H1 (cell line): ENCODE data around the gene SRPX2. TPM values are rescaled to one million over a fixed set of nuclear protein-coding genes. Genes with fewer than 3 reads are reported as not detected.

Experiments
- CTCF ChIA-PET: fragments of 300-600 bp; sonication (Branson Sonifier 250); formaldehyde crosslinking; loops from one replicate; lab custom pipeline; 2021; ENCODE audit not compliant: partially characterized antibody; lab: Charles Lee
- POLR2A ChIA-PET: fragments of 300-600 bp; sonication (Branson Sonifier 250); formaldehyde crosslinking; loops from one replicate; lab custom pipeline; 2021; ENCODE audit warnings: inconsistent platforms; ENCODE audit not compliant: partially characterized antibody; lab: Charles Lee
- DNase-seq, 2 experiments: peaks; one replicate each; pipeline versions ENCODE4 v3.0.0 to v3.0.0-alpha.2; 2010 to 2022; ENCODE audit warnings: low spot score in 2 of 2, low read depth in 1 of 2, mixed read lengths in 1 of 2
- FAIRE-seq: peaks from 2 replicates; lab custom pipeline; 2011; peaks lifted over from hg19 to GRCh38; lab: Jason Lieb, UNC
- H2AFZ ChIP-seq: 2 replicates; pipeline ENCODE4 v1.8.1; 2012; ENCODE audit warnings: low read length, inconsistent platforms
- H2AK5ac ChIP-seq: 2 replicates; pipeline ENCODE4 v1.6.1; 2013; ENCODE audit warnings: low read depth, low read length
- H2BK120ac ChIP-seq: replicated peaks from 2 replicates; pipeline ENCODE3; 2013; ENCODE audit warnings: low read depth, low read length, inconsistent platforms
- H2BK12ac ChIP-seq: 2 replicates; pipeline ENCODE4 v1.6.1; 2013; ENCODE audit warnings: low read depth, low read length
- H2BK15ac ChIP-seq: 2 replicates; pipeline ENCODE4 v1.6.1; 2013; ENCODE audit warnings: low read length
- H2BK20ac ChIP-seq: 2 replicates; pipeline ENCODE4 v1.6.1; 2013; ENCODE audit warnings: low read length
- H2BK5ac ChIP-seq: 2 replicates; pipeline ENCODE4 v1.6.1; 2013; ENCODE audit warnings: low read depth, low read length
- H3K14ac ChIP-seq: 2 replicates; pipeline ENCODE4 v1.6.1; 2013; ENCODE audit warnings: inconsistent platforms; ENCODE audit not compliant: insufficient read length
- H3K18ac ChIP-seq: 2 replicates; pipeline ENCODE4 v1.6.1; 2013; ENCODE audit warnings: low read length; ENCODE audit errors: extremely low read depth
- H3K23ac ChIP-seq: 2 replicates; pipeline ENCODE4 v1.6.1; 2013; ENCODE audit warnings: inconsistent platforms; ENCODE audit not compliant: insufficient read length
- H3K23me2 ChIP-seq: 2 replicates; pipeline ENCODE4 v1.6.1; 2013; ENCODE audit warnings: low read depth, low read length
- H3K27ac ChIP-seq: 2 replicates; pipeline ENCODE4 v1.6.1; 2011; ENCODE audit warnings: low read depth, low read length, inconsistent platforms
- H3K27me3 ChIP-seq, 4 experiments: replicated peaks in 1 of 4; 1 replicate in 1 of 4; 2 replicates in 3 of 4; pipeline versions ENCODE4 v1.6.1 to v1.8.1; 2011 to 2013; ENCODE audit warnings: low read length in 3 of 4, mild to moderate bottlenecking in 3 of 4, inconsistent platforms in 2 of 4, mixed read lengths in 2 of 4, moderate library complexity in 1 of 4; ENCODE audit not compliant: control insufficient read depth in 3 of 4, insufficient read depth in 3 of 4; ENCODE audit errors: extremely low read depth in 1 of 4
- H3K36me3 ChIP-seq, 4 experiments: 2 replicates each; pipeline versions ENCODE4 v1.6.1 to v1.8.1; 2011 to 2013; ENCODE audit warnings: mild to moderate bottlenecking in 4 of 4, low read length in 3 of 4, moderate library complexity in 2 of 4, control low read depth in 1 of 4, inconsistent platforms in 1 of 4; ENCODE audit not compliant: insufficient read depth in 4 of 4, control insufficient read depth in 2 of 4
- H3K4ac ChIP-seq: replicated peaks from 2 replicates; pipeline ENCODE3; 2013; ENCODE audit warnings: low read length, low read depth, mixed read lengths, inconsistent platforms; ENCODE audit not compliant: insufficient read length
- H3K4me1 ChIP-seq, 4 experiments: replicated peaks in 1 of 4; 1 replicate in 1 of 4; 2 replicates in 3 of 4; pipeline versions ENCODE4 v1.6.1 to v1.8.1; 2011 to 2013; ENCODE audit warnings: low read length in 3 of 4, inconsistent platforms in 2 of 4, mixed read lengths in 1 of 4; ENCODE audit not compliant: insufficient read depth in 4 of 4, control insufficient read depth in 3 of 4
- H3K4me2 ChIP-seq, 2 experiments: 2 replicates each; pipeline versions ENCODE4 v1.6.1 to v1.8.1; 2011 to 2013; ENCODE audit warnings: low read depth in 2 of 2, low read length in 2 of 2, control low read depth in 1 of 2, inconsistent platforms in 1 of 2, mild to moderate bottlenecking in 1 of 2; ENCODE audit not compliant: insufficient read depth in 1 of 2
- H3K4me3 ChIP-seq, 4 experiments: fragments of 200-600, 300-600 bp in 1 of 4; sonication (generic), shearing (Covaris generic), sonication (Bioruptor Twin) in 1 of 4; 2 replicates each; pipeline versions ENCODE4 v1.5.1 to v1.8.1; 2011 to 2016; ENCODE audit warnings: low read length in 4 of 4, low read depth in 3 of 4, control low read depth in 2 of 4, inconsistent platforms in 2 of 4, mild to moderate bottlenecking in 2 of 4, mixed read lengths in 1 of 4, moderate library complexity in 1 of 4; ENCODE audit not compliant: insufficient read depth in 2 of 4; ENCODE audit errors: extremely low read depth in 1 of 4
- H3K56ac ChIP-seq: replicated peaks from 2 replicates; pipeline ENCODE3; 2013; ENCODE audit warnings: low read depth, mild to moderate bottlenecking, mixed read lengths, low read length, inconsistent platforms; ENCODE audit not compliant: insufficient read length
- H3K79me1 ChIP-seq: 2 replicates; pipeline ENCODE4 v1.6.1; 2013; ENCODE audit warnings: low read depth, low read length, control low read depth
- H3K79me2 ChIP-seq, 2 experiments: 2 replicates each; pipeline versions ENCODE4 v1.6.1 to v1.8.1; 2012 to 2013; ENCODE audit warnings: low read length in 2 of 2, mild to moderate bottlenecking in 2 of 2, inconsistent platforms in 1 of 2; ENCODE audit not compliant: insufficient read depth in 2 of 2, control insufficient read depth in 1 of 2
- H3K9ac ChIP-seq, 4 experiments: replicated peaks in 1 of 4; 1 replicate in 1 of 4; 2 replicates in 3 of 4; pipeline versions ENCODE4 v1.6.1 to v1.8.1; 2011 to 2013; ENCODE audit warnings: low read depth in 3 of 4, low read length in 3 of 4, control low read depth in 2 of 4, mild to moderate bottlenecking in 2 of 4, moderate library complexity in 2 of 4, inconsistent platforms in 1 of 4; ENCODE audit errors: extremely low read depth in 1 of 4
- H3K9me3 ChIP-seq, 2 experiments: 2 replicates each; pipeline versions ENCODE4 v1.6.1 to v1.8.1; 2012 to 2013; ENCODE audit warnings: mild to moderate bottlenecking in 2 of 2, moderate library complexity in 2 of 2, control low read depth in 1 of 2, inconsistent platforms in 1 of 2, low read depth in 1 of 2, low read length in 1 of 2, mixed read lengths in 1 of 2; ENCODE audit not compliant: insufficient read depth in 2 of 2
- H4K20me1 ChIP-seq, 2 experiments: replicated peaks in 1 of 2; 2 replicates each; pipeline versions ENCODE3 to v1.8.1; 2011 to 2013; ENCODE audit warnings: inconsistent platforms in 2 of 2, low read length in 2 of 2, mild to moderate bottlenecking in 1 of 2; ENCODE audit not compliant: insufficient read depth in 2 of 2, control insufficient read depth in 1 of 2
- H4K5ac ChIP-seq: 2 replicates; pipeline ENCODE4 v1.6.1; 2013; ENCODE audit warnings: low read length, low read depth, mixed read lengths, inconsistent platforms; ENCODE audit not compliant: insufficient read length
- H4K8ac ChIP-seq: 2 replicates; pipeline ENCODE4 v1.8.0; 2013; ENCODE audit warnings: mild to moderate bottlenecking, moderate library complexity, low read length, inconsistent platforms; ENCODE audit not compliant: insufficient read depth; ENCODE audit errors: extremely low read depth
- H4K91ac ChIP-seq: replicated peaks from 2 replicates; pipeline ENCODE3; 2013; ENCODE audit warnings: low read length, mixed read lengths, inconsistent platforms; ENCODE audit not compliant: insufficient read length
- GTF2F1 ChIP-seq: IDR thresholded peaks from 2 replicates; pipeline ENCODE4 v1.6.1; 2012; ENCODE audit warnings: low read depth, low read length, improper control_type of control experiment, borderline replicate concordance
- MAFK ChIP-seq: IDR thresholded peaks from 2 replicates; pipeline ENCODE4 v1.6.1; 2012; ENCODE audit warnings: low read depth, mild to moderate bottlenecking, improper control_type of control experiment, low read length
- POU5F1 ChIP-seq: IDR thresholded peaks from 2 replicates; pipeline ENCODE4 v1.6.1; 2011; ENCODE audit warnings: low read depth, mild to moderate bottlenecking, low read length, moderate library complexity
- SAP30 ChIP-seq: fragments of 300-600 bp; sonication (generic); IDR thresholded peaks from 2 replicates; pipeline ENCODE4 v1.7.1; 2012; ENCODE audit warnings: low read length, moderate library complexity, mild to moderate bottlenecking, inconsistent platforms; ENCODE audit not compliant: insufficient read depth, insufficient replicate concordance
- SRF ChIP-seq: IDR thresholded peaks from 2 replicates; pipeline ENCODE4 v1.6.1; 2011; ENCODE audit warnings: mild to moderate bottlenecking, low read depth, low read length, moderate library complexity
- TAF1 ChIP-seq: IDR thresholded peaks from 2 replicates; pipeline ENCODE4 v1.6.1; 2011; ENCODE audit warnings: mild to moderate bottlenecking, low read depth, low read length
- TAF7 ChIP-seq: optimal IDR thresholded peaks from 2 replicates; pipeline ENCODE3; 2011; ENCODE audit warnings: low read depth, mild to moderate bottlenecking, inconsistent platforms, low read length, moderate library complexity, borderline replicate concordance
- TCF12 ChIP-seq: IDR thresholded peaks from 2 replicates; pipeline ENCODE4 v1.6.1; 2011; ENCODE audit warnings: low read depth, mild to moderate bottlenecking, low read length
- TEAD4 ChIP-seq: IDR thresholded peaks from 2 replicates; pipeline ENCODE4 v1.6.1; 2012; ENCODE audit warnings: low read depth, low read length, inconsistent platforms, mixed read lengths
- WGBS, 2 experiments: shearing (Covaris generic) in 1 of 2; methylation state at CpG; one replicate each; pipeline versions ENCODE4 v1.1.6 to v1.1.7; 2013 to 2015; ENCODE audit warnings: low lambda C conversion rate in 2 of 2, mixed read lengths in 2 of 2, inconsistent platforms in 1 of 2, low coverage in 1 of 2, missing lambda C conversion rate in 1 of 2; ENCODE audit not compliant: insufficient replicate concordance in 2 of 2, insufficient coverage in 1 of 2, insufficient read length in 1 of 2; ENCODE audit errors: extremely low coverage in 1 of 2, missing lambda C conversion rate in 1 of 2; 5-methylcytosine and 5-hydroxymethylcytosine counted together
- polyA plus RNA-seq, 7 experiments: library from polyadenylated mRNA; depleted of rRNA in 3 of 7; stranded (reverse) in 5 of 7; unstranded in 2 of 7; fragments of >200 nt in 5 of 7; fragments of 200-250 nt in 2 of 7; gene quantifications; 1 replicate in 5 of 7; 2 replicates in 1 of 7; 4 replicates in 1 of 7; pipeline versions ENCODE4 v1.2.1 to v1.2.3, GENCODE V29; 2011 to 2013; ENCODE audit warnings: missing spikeins in 2 of 7, mixed read lengths in 2 of 7
- total RNA-seq: library from RNA; stranded (reverse); fragmentation: NEBNext Ultra II Directional; extraction: Animal tissue kit (Norgen Biotek cat#: 25700); gene quantifications from 2 replicates; pipeline ENCODE4 v1.2.1, GENCODE V29; 2021
- TF ChIP-seq, protein P1 (sequence below), 3 experiments: IDR thresholded peaks; 1 replicate in 2 of 3; 2 replicates in 1 of 3; pipeline versions ENCODE4 v1.5.1 to v1.6.1; 2011; ENCODE audit warnings: low read length in 3 of 3, mild to moderate bottlenecking in 3 of 3, inconsistent platforms in 2 of 3, low read depth in 1 of 3, moderate library complexity in 1 of 3; ENCODE audit not compliant: insufficient read depth in 1 of 3; ENCODE audit errors: control extremely low read depth in 1 of 3

SRPX2 gene
- total and polyA plus RNA-seq, 2 of the 8 experiments (the other 6 are each of a cell fraction or from before 2014, with no cell fraction given) = not detected

DNA sequence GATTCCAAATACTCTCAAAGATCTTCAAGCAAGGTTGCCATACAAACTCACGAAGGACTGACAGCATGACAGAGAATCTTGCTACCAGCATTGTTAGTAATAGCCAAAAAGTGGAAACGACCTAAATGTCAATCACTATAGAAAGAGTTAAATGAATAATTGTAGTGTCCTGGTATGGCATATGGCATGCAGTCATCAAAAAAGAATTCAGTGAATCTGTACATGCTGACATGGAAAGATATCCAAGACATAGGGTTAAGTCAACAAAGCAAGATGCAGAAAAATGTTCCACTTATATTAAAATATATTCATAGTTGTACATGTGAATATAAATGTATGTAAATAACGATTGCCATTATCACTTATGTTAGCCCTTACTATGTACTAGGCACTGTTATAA is 37.6 kb downstream of the SRPX2 start:
- Histone ChIP-seq H3K4me3 (no peak overlapping the region), H3K79me1 (no peaks in the 10 kb centered on the region), H4K91ac (no peak overlapping the region), H3K23ac (no peak overlapping the region), H3K23me2 (no peaks in the 10 kb centered on the region), H4K20me1 (no peaks in the 10 kb centered on the region), H3K9me3 (no peaks in the 10 kb centered on the region), H2BK12ac (no peak overlapping the region)
- no peak for TF ChIP-seq MAFK
- TF ChIP-seq, protein P1, sequence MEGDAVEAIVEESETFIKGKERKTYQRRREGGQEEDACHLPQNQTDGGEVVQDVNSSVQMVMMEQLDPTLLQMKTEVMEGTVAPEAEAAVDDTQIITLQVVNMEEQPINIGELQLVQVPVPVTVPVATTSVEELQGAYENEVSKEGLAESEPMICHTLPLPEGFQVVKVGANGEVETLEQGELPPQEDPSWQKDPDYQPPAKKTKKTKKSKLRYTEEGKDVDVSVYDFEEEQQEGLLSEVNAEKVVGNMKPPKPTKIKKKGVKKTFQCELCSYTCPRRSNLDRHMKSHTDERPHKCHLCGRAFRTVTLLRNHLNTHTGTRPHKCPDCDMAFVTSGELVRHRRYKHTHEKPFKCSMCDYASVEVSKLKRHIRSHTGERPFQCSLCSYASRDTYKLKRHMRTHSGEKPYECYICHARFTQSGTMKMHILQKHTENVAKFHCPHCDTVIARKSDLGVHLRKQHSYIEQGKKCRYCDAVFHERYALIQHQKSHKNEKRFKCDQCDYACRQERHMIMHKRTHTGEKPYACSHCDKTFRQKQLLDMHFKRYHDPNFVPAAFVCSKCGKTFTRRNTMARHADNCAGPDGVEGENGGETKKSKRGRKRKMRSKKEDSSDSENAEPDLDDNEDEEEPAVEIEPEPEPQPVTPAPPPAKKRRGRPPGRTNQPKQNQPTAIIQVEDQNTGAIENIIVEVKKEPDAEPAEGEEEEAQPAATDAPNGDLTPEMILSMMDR (IDR thresholded peaks at IDR 0.05; ENCODE audit: control extremely low read depth in 1 of 3, insufficient read depth in 1 of 3, low read depth in 1 of 3, low read length in 3 of 3) = no peak
- no peak for TF ChIP-seq SAP30
- TF ChIP-seq TCF12 = no peak
- TF ChIP-seq TEAD4 = no peak
- TF ChIP-seq TAF7 = no peak
- no peak for TF ChIP-seq POU5F1
- no peak for TF ChIP-seq SRF
- no peak for TF ChIP-seq TAF1
- no peak for TF ChIP-seq GTF2F1
- TF ChIP-seq, all 59 proteins: peak for 0
- no peaks in the 10 kb centered on the region for H3K36me3 ChIP-seq
- no peak overlapping the region for H3K27ac ChIP-seq
- H3K9ac ChIP-seq = no peak overlapping the region
- no peak overlapping the region for H2BK20ac ChIP-seq
- H4K5ac ChIP-seq = no peak overlapping the region
- H2BK120ac ChIP-seq = no peak overlapping the region
- DNase-seq (no peak), FAIRE-seq (no peak)
- H3K18ac ChIP-seq = no peak overlapping the region
- H3K79me2 ChIP-seq = no peaks in the 10 kb centered on the region
- ChIA-PET CTCF (interaction anchor here (1.1 to 8.1 kb wide), 3 partner anchors 8 to 232 kb away, joined by 3 to 75 read pairs (median 19); no protein-coding TSS in a partner anchor), POLR2A (no interaction called here)
- no peak overlapping the region for H3K4ac ChIP-seq
- no peak overlapping the region for H4K8ac ChIP-seq
- H2AK5ac ChIP-seq = no peak overlapping the region
- no peak overlapping the region for H2AFZ ChIP-seq
- H3K14ac ChIP-seq = no peak overlapping the region
- no peak overlapping the region for H3K4me2 ChIP-seq
- H3K56ac ChIP-seq = no peak overlapping the region
- H3K4me1 ChIP-seq = no peaks in the 10 kb centered on the region
- 84% methylated on average over 3 of the region's 3 CpGs; no CpG with 5 or more reads in 1 of the 2 experiments for WGBS, 2 experiments
- no peak overlapping the region for H2BK5ac ChIP-seq
- no peaks in the 10 kb centered on the region for H3K27me3 ChIP-seq
- H2BK15ac ChIP-seq = no peak overlapping the region
